GM21576 (cell line): ENCODE measurements around the gene TRPM3.

Source experiments
- ATAC-seq: cut with Tn5 transposase; IDR thresholded peaks from one replicate; pipeline ENCODE4 v1.9.1; 2021; ENCODE audit warnings: mild to moderate bottlenecking, moderate library complexity; ENCODE audit not compliant: unreplicated experiment

The TRPM3 gene

DNA sequence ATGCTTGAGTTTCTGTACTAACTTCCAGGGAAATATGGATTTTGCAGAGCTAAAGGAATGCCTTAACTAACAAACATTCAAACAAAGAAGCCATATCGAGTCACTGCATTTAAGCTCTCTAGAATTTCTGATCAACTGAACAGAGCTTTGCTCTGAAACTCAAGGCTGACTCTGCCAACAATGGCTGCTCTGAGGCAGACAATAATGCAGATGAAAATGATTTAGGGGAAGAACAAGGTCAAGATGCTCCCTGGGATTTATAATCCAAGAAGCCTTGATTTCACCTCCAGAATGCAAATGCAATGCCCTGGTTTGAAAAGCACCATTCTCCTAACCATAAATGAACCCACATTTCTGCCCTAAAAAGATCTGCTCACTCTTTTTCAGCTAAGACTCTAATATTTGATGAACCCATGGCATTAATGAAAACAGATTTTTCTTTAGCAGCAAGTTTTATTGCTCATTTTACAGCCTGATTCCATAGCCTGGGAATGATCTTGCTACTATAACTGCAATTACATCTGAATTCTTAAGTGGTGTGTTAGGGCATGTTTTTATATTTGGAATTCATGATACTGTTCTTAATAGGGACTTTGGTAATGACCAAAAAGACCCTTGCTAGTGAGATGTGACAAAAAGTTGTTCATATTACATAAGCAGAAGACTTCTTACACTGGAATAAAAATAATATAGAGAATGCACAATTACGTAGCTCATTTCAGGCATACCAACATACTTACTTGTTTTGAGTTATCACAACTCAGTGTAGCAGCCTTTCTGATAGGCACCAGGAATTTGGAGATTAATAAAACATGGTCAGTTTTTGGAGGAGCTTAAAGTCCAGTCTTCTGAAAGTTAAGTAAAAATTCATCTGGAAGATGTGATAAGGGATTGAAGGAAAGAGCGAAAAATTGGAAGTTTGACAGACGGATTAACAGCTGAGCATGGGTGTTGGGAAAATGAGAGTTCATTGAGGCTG is 169.4 kb downstream of the TRPM3 start:
- ATAC-seq: no peak

GRCh38 chr9:70950270-70950669 is 171.2 kb downstream of the TRPM3 start:
- no peak for ATAC-seq

- ATAC-seq: peak; percentile 56
These were observed 172.2 kb downstream of the TRPM3 start for GRCh38 chr9:70949239-70949638.

- no peak for ATAC-seq
These were observed 172.7 kb downstream of the TRPM3 start for GRCh38 chr9:70948744-70949143.

GRCh38 chr9:70947511-70947910 is 173.9 kb downstream of the TRPM3 start:
- no peak for ATAC-seq

DNA sequence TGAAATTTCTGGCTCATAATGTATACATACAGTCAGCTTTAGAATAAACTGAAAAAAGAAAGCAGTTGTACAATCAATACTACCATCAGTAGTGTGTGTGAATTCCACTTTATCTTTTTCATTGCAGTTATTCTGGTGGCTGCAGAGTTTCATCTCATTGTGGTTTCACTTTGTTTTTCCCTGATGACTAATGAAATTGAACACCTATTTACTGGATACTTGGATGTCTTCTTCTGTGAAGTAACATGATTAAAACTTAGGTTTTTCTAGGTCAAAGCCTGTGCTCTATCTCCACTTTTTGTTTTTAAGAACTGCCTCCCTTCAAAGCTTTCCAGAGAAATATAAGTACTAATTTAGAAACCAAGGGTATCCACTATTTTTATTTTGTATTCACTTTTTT is 174.3 kb downstream of the TRPM3 start:
- ATAC-seq: no peak

DNA sequence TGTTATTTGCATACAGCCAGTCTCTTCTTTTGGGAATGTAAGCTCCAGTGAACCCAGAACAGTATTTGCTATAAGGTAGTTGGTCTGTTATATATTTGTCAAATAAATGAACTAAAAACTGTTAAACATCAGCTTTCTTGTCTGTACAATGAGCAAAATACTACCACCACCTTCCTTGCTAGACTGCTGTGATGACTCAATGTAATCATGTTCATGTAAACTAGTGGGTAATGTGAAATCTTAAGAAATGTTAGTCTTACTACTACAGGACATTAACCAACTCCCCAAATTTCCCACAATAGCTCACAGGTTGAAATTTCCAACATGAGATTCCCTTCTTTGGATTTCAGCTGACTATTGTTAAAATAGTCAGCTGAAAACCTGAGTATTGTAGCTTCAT is 176.1 kb downstream of the TRPM3 start:
- no peak for ATAC-seq

DNA sequence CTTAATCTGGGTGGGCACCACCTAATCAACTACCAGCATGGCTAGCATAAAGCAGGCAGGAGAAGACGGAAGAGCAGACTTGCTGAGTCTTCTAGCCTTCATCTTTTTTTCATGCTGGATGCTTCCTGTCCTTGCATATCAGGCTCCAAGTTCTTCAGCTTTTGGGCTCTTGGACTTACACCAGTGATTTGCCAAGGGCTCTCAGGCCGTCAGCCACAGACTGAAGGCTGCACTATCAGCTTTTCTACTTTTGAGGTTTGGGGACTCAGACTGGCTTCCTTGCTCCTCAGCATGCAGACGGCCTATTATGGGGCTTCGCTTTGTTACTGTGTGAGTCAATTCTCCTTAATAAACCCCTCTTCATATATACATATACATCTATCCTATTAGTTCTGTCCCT is 180.2 kb downstream of the TRPM3 start:
- ATAC-seq: no peak

- ATAC-seq: no peak
These were observed 180.8 kb downstream of the TRPM3 start for GRCh38 chr9:70940605-70941004.

DNA sequence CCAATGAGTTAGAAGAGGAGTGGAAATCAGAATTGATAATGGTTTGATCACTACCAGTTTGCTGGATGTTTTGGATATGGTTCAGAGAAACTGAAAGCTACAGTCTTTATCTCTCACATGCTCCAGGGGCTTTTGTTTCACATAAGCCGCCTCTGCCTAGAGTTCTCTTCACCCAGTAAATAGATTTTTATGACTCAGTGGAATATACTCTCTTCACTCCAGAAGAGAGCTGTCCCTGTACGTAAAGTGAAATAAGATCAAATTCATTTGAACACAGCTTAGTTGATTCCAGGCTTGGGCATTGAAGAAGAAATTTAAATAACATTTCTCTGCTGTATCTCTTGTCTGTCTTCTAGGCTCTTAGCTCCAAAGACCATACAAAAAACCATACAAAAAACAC is 184.9 kb downstream of the TRPM3 start:
- no peak for ATAC-seq

DNA sequence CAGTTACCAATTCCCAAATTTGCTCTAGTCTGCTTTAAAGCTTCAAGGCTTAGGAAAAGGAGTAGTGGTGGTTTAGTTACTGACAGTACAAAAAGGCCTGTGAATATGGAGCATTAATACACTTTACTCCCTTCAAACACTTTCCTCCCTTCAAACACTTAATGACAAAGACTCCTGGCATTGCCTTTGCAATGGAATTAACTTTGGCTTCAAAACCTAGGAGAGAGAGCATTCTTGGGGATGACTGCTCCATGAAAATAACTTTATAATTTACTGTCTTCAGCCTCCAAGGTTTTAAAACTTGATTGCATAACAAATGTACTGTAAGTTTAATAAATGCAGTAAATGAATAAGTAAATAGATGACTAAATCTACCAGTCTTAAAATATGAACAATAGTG is 185.6 kb downstream of the TRPM3 start:
- no peak for ATAC-seq

DNA sequence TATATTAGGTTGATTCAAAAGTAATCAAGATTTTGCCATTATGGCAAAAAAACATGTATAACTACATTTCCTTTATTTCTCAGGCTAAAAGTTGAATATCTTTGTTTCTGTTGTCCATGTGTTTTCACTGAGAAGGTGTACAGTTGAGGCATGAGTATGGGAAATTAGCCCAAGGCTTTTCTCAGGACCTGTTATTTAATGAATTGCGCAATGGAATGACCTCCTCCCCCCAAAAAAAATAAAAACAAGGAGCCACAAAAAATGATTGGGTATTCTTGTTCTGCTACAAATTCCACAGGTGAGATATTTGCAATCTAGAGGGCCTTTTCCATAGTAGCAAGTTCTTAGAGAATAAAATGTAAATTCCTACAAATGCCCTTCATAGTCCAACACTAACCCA is 186.8 kb downstream of the TRPM3 start:
- ATAC-seq: no peak

- ATAC-seq: no peak
These were observed 188.1 kb downstream of the TRPM3 start for GRCh38 chr9:70933321-70933720.

- ATAC-seq: no peak
These were observed 189.3 kb downstream of the TRPM3 start for GRCh38 chr9:70932097-70932496.

DNA sequence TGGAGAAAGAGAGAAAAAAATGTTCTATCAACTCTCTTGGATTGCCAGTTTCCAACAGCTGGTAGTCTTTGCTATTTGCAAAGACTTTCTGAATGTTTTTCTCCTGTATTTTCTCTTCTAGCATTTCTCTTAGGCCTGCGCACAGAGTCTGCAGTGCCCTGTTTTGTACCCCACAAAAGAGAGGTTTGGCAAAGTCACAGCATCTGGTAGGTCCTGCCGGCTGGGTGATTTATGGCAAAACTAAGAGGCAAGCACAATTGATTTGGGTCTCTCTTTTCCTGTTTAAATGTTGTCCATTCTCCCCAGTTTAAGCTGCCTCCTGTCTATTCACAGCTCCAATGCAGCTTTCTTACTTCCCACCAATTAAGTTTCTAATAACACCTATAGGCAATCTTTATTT is 193.9 kb downstream of the TRPM3 start:
- ATAC-seq: no peak

- peak; percentile 88 for ATAC-seq
These were observed 196.4 kb downstream of the TRPM3 start for GRCh38 chr9:70924895-70925547.

DNA sequence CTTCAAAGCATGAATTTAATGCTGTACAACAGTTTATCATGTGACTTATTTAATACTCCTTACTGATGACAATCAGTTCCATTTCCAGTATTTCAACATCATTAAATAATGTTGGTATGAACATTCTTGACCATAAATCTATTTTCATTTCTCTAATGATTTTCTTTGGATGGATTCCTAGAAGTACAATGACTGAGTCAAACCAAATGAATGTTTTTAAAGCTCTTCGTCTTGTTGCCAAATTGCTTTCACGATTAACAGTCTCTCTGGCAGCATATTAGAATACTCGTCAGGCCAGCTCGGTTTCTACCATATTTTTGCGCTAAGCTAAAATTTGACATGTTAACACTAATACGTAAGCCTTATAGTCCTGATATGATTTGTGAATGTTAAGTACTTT is 197.0 kb downstream of the TRPM3 start:
- no peak for ATAC-seq

DNA sequence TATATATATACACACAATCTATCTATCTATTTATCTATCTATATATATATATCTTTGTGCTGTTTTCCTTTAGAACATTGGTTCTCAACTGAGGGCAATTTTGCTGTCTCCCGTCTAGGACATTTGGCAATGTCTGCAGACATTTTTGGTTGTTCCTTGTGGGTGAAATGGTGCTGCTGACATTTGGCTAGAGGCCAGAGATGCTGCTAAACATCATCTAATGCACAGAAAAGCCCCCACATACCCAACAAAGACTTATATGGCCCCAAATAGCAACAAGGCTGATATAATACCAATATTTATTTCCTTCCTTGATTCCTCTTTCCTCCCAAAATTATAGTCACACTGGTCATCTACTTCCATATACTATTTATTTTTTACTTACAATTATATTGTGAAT is 197.5 kb downstream of the TRPM3 start:
- no peak for ATAC-seq

- ATAC-seq: no peak
These were observed 200.3 kb downstream of the TRPM3 start for GRCh38 chr9:70921136-70921535.

DNA sequence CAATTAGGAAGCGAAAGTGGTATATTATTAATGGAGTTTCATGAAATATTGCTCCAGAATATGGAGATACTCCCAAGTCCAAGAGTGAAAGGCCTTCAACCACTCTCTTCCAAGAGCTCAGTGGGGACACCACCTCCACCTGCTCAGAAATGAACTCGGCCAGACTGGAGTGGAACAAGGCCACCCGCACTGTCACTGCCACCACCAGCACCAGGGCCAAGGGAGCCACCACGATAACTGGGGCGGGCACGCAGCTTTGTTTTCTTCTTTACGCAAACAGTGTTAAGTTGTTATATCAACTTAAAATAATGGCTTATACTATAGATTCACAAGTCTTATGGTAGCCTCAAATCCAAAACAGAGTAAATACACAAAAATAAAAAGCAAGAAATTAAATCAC is 204.1 kb downstream of the TRPM3 start:
- ATAC-seq: no peak

GRCh38 chr9:70911791-70912190 is 209.6 kb downstream of the TRPM3 start:
- ATAC-seq: no peak

GRCh38 chr9:70910598-70910997 is 210.8 kb downstream of the TRPM3 start:
- no peak for ATAC-seq
